HUES6 (cell line): ENCODE results near the gene TMPRSS4.

Experiments
- H3K27ac ChIP-seq: 2 replicates; pipeline ENCODE4 v1.7.0; 2013; ENCODE audit warnings: low read depth, mild to moderate bottlenecking, low read length, inconsistent platforms
- H3K27me3 ChIP-seq: 2 replicates; pipeline ENCODE4 v1.6.1; 2013; ENCODE audit warnings: low read length; ENCODE audit not compliant: control insufficient read depth, insufficient read depth
- H3K36me3 ChIP-seq: 2 replicates; pipeline ENCODE4 v1.6.1; 2013; ENCODE audit warnings: low read length; ENCODE audit not compliant: control insufficient read depth, insufficient read depth
- H3K4me1 ChIP-seq: 2 replicates; pipeline ENCODE4 v1.6.1; 2013; ENCODE audit warnings: low read length; ENCODE audit not compliant: control insufficient read depth, insufficient read depth
- H3K4me3 ChIP-seq: 2 replicates; pipeline ENCODE4 v1.5.1; 2013; ENCODE audit warnings: low read depth, low read length
- H3K9ac ChIP-seq: one replicate; pipeline ENCODE4 v1.6.1; 2013; ENCODE audit warnings: mild to moderate bottlenecking, low read length
- H3K9me3 ChIP-seq: 2 replicates; pipeline ENCODE4 v1.6.1; 2013; ENCODE audit warnings: low read depth, low read length; ENCODE audit not compliant: control insufficient read depth, insufficient read depth

TMPRSS4 gene

DNA sequence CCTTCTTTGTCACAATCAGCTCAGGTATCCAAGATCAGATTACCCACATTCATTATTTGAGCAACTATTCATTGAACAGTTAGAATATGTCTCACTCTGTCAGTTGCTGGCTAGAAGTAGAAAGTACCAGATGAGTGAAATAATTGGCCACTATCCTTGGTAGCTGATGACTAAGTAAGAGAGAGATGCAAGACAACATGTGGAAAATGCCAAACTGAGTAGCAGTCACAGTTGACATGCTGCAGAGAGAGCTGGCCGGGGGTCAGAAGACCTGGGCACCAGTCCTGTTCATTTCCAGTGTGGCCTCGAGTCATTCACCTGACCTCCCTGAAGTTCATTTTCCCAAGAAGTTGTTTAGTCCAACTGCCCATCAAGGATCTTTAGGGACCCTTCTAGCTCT lies 32.4 kb downstream of the TMPRSS4 start:
- H3K36me3 ChIP-seq, result no peaks in the 10 kb centered on the region
- H3K9ac ChIP-seq, result no peak overlapping the region
- H3K27ac ChIP-seq, result no peak overlapping the region
- peaks cover 12% of the 10 kb centered on the region; the same call in 1 of the 2 replicates for H3K4me1 ChIP-seq
- H3K9me3 ChIP-seq, result no peaks in the 10 kb centered on the region
- H3K27me3 ChIP-seq, result no peaks in the 10 kb centered on the region
- no peak overlapping the region for H3K4me3 ChIP-seq

DNA sequence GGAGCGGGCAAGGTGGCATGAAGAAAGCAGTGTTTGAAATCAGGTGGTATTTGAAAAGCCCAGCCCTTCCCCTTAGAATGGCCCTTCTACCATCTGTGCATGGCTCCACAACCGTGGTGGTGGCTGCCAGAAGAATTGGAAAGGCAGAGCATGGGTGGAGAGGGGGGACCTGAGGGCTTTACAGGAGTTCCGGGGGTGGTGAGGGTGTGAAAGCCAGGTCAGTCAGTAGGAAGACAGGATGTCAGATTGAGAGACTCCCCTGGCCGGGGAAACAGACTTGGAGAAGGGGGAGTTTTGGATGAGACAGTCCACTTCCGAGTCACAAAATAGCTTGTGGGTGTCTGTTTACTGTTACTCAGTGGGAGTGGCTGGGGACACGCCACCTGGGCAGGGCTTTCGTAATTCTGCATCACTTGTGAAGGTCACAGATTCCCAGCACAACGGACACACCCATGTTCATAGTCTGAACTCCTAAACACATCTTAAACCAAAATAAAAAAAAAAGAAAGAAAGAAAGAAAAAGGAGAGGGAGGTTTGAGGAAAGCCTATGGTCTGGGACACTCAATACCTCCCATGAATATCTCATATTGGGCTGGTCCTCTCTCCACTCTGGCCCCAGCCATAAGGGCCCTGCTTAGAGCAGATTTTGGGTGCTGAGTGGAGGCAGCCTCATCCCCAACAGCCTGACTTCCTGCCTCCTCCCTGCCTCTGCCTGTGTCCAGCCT lies 34.3 kb downstream of the TMPRSS4 start:
- H3K27me3 ChIP-seq, result no peaks in the 10 kb centered on the region
- H3K4me3 ChIP-seq, result no peak overlapping the region
- no peaks in the 10 kb centered on the region for H3K36me3 ChIP-seq
- H3K27ac ChIP-seq, result no peak overlapping the region
- H3K9me3 ChIP-seq, result no peaks in the 10 kb centered on the region
- no peak overlapping the region for H3K9ac ChIP-seq
- H3K4me1 ChIP-seq, result peaks cover 12% of the 10 kb centered on the region; the same call in 1 of the 2 replicates

DNA sequence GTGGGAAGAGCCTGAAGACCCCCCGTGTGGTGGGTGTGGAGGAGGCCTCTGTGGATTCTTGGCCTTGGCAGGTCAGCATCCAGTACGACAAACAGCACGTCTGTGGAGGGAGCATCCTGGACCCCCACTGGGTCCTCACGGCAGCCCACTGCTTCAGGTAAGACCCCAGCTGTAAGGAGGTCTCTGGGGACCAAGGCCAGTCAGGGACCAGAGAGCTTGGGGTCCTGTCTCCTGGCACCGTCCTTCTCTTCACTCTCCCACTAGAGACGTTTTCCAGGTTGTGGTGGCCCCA lies 34.8 kb downstream of the TMPRSS4 start:
- Histone ChIP-seq H3K9me3 (no peaks in the 10 kb centered on the region), H3K9ac (no peak overlapping the region), H3K4me3 (no peak overlapping the region), H3K36me3 (no peaks in the 10 kb centered on the region), H3K27ac (no peak overlapping the region), H3K27me3 (no peaks in the 10 kb centered on the region), H3K4me1 (peaks cover 12% of the 10 kb centered on the region; the same call in 1 of the 2 replicates)

DNA sequence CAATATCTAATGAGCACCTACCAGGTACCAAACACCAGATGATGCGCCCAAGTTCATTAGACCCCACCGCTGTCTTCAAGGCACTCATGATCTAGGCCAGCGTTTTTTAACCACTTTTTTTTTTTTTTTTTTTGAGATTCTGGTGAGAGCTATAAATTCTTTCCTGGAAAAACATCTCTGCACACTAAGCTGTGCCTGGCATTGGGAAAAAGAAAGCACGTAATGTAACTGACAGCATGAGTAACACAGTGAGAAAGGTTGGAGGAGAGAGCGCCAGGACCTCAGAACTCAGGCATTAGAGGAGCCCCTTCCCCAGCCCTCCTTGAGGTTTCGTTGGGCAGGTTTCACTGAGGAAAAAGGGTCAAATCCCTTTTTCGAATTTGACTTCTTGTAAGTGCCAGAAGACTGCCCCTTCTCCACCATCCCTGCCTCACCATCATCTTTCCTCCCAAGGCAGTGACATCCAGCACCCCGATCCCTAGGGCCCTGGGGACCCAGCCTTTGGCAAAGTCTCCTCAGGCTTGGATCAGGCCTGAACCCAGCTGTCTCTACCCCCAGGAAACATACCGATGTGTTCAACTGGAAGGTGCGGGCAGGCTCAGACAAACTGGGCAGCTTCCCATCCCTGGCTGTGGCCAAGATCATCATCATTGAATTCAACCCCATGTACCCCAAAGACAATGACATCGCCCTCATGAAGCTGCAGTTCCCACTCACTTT lies 36.0 kb downstream of the TMPRSS4 start:
- no peaks in the 10 kb centered on the region for H3K36me3 ChIP-seq
- no peaks in the 10 kb centered on the region for H3K9me3 ChIP-seq
- no peak overlapping the region for H3K4me3 ChIP-seq
- H3K27ac ChIP-seq, result no peak overlapping the region
- H3K27me3 ChIP-seq, result no peaks in the 10 kb centered on the region
- H3K4me1 ChIP-seq, result peaks cover 12% of the 10 kb centered on the region; the same call in 1 of the 2 replicates
- no peak overlapping the region for H3K9ac ChIP-seq

DNA sequence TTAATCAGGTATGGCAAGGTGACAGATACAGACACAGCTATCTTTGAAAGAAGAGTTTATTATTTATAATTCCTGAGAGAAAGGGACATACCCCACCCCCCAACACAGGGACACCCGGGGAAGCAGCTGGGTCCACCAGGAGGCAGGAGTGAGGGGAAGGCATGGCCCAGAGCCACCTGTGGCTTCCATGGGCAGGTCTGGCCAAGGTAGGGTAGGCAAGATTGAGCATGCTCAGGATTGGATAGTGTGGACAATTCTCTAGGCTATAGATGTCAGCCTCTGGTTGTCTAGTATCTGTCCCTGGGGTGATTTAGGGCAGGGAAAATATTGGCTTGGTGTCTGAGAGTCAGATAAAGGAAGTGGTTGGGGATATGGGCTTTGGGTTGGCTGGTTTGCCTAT lies 37.4 kb downstream of the TMPRSS4 start:
- Histone ChIP-seq H3K9me3 (no peaks in the 10 kb centered on the region), H3K27me3 (no peaks in the 10 kb centered on the region), H3K4me1 (peaks cover 9% of the 10 kb centered on the region), H3K27ac (no peak overlapping the region), H3K9ac (no peak overlapping the region), H3K36me3 (no peaks in the 10 kb centered on the region), H3K4me3 (no peak overlapping the region)

DNA sequence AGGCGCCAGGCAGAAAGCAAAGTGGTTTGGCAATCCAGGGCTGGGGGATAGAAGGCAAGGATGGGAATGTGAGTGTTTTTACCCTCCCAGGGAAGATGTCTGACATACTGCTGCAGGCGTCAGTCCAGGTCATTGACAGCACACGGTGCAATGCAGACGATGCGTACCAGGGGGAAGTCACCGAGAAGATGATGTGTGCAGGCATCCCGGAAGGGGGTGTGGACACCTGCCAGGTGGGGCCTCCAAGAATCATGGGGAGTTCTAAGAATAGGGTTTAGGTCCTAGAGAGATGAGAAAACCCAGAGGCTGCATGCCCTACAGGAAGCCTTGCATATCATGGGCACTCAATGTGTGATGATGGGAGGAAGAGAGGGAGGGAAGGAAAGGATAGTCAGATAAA lies 38.2 kb downstream of the TMPRSS4 start:
- H3K9ac ChIP-seq, result no peak overlapping the region
- no peaks in the 10 kb centered on the region for H3K27me3 ChIP-seq
- no peaks in the 10 kb centered on the region for H3K9me3 ChIP-seq
- no peaks in the 10 kb centered on the region for H3K36me3 ChIP-seq
- H3K4me3 ChIP-seq, result no peak overlapping the region
- peaks cover 9% of the 10 kb centered on the region; the same call in 1 of the 2 replicates for H3K4me1 ChIP-seq
- H3K27ac ChIP-seq, result no peak overlapping the region

DNA sequence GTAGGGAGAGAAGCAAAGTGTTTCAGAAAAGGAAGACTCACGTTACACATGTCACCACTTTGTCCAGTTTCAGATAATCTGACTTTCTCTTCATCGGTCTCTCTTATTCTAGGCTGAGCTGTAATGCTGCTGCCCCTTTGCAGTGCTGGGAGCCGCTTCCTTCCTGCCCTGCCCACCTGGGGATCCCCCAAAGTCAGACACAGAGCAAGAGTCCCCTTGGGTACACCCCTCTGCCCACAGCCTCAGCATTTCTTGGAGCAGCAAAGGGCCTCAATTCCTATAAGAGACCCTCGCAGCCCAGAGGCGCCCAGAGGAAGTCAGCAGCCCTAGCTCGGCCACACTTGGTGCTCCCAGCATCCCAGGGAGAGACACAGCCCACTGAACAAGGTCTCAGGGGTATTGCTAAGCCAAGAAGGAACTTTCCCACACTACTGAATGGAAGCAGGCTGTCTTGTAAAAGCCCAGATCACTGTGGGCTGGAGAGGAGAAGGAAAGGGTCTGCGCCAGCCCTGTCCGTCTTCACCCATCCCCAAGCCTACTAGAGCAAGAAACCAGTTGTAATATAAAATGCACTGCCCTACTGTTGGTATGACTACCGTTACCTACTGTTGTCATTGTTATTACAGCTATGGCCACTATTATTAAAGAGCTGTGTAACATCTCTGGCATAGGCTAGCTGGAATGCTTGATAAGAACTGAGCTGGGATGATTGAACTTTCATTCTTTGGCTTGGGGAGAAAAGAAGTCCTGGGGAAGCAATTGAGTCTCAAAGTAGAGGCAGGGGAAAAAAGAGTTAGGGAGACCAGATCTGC lies 41.1 kb downstream of the TMPRSS4 start:
- no peaks in the 10 kb centered on the region for H3K36me3 ChIP-seq
- no peak overlapping the region for H3K4me3 ChIP-seq
- H3K4me1 ChIP-seq, result peaks cover 9% of the 10 kb centered on the region; the same call in 1 of the 2 replicates
- no peaks in the 10 kb centered on the region; the same call in 1 of the 2 replicates for H3K27me3 ChIP-seq
- H3K27ac ChIP-seq, result no peak overlapping the region
- peaks cover 3% of the 10 kb centered on the region; the same call in 1 of the 2 replicates for H3K9me3 ChIP-seq
- H3K9ac ChIP-seq, result no peak overlapping the region

DNA sequence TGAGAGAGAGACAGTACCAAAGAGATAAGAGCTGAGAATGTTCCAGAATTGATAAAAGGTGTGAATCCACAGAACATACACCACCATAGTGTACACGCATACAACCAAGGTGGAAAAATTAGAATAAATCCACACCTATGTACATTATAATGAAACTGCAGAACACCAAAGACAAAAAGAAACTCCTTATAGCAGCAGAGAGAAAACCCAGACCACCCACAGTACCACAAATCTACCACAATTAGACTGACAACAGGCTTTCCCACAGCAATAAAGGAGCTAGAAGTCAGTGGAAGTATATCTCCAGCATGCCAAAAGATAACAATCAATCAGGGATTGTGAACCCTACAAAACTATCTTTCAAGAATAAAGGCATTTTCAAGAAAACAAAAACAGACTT lies 43.9 kb downstream of the TMPRSS4 start:
- H3K9me3 ChIP-seq, result peaks cover 3% of the 10 kb centered on the region; the same call in 1 of the 2 replicates
- no peaks in the 10 kb centered on the region for H3K36me3 ChIP-seq
- no peak overlapping the region for H3K4me3 ChIP-seq
- H3K27ac ChIP-seq, result no peak overlapping the region
- H3K9ac ChIP-seq, result no peak overlapping the region
- H3K27me3 ChIP-seq, result no peaks in the 10 kb centered on the region; the same call in 1 of the 2 replicates
- H3K4me1 ChIP-seq, result peaks cover 9% of the 10 kb centered on the region; the same call in 1 of the 2 replicates

DNA sequence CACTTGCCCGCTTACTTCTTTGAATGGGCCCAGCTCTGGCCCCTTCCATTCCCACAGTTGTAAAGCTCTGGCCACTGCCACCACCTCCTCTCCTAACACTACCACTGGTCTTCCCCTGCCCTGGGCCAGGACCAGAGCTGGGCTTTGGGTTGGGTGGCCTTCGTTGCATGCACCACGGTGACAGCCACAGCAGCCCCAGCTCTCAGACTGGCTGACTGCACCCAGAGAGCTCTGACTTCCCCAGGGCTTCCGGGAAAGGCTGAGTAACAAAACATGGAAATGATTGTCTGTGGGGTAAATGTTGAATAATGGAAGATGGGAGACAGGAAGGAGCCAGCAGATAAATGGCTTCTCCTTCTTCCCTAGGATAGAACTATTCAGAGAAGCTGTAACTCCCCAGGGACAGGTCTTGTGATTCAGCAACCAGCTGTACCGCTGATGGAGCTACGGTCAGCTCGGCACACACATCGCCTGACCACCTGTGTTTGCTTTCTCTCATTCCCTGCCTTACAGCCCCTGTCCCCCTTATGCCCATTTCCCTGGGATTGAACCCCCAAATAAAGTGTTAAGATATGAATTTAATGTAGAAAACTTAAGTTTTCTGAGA lies 48.2 kb downstream of the TMPRSS4 start:
- H3K4me1 ChIP-seq, result peaks cover 3% of the 10 kb centered on the region; the same call in 1 of the 2 replicates
- no peak overlapping the region for H3K4me3 ChIP-seq
- H3K9me3 ChIP-seq, result peaks cover 3% of the 10 kb centered on the region; the same call in 1 of the 2 replicates
- H3K27ac ChIP-seq, result no peak overlapping the region
- no peaks in the 10 kb centered on the region for H3K36me3 ChIP-seq
- H3K27me3 ChIP-seq, result no peaks in the 10 kb centered on the region; the same call in 1 of the 2 replicates
- H3K9ac ChIP-seq, result no peak overlapping the region

DNA sequence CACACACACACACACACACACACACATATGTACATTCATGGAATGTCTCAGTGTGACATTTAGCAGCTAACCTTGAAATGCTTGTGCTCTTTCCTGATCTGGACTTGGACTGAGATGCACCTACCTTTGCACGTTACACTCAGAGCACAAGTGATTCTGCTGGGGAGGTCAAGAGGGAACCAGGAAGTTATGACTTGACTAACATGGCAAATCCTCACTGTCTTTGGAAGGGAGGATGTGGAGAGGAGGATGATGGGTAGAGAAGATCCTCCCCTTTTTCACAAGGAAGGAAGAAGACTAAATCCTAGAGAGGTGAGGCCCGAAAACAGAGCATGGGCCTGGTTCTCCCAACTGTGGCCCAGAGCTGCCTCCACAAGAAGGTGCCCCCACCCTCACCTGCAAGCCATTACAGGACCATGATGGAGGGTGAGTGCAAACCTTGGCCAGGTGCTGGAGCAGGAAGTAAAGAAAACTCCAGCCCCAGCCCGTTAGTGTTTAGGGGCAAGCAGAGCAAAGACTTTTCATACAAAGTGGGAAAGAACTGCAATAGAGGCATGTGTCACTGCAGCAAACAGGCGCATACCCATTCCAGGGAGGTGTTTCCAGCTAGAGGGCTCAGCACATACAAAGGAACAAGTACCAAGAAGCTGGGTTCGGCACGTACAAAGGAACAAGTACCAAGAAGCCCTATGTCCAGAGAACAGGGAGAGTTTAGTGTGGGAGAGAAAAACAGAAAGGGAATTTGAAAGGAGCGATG lies 49.4 kb downstream of the TMPRSS4 start:
- Histone ChIP-seq H3K27ac (peak overlapping the region; percentile 25; the same call in 1 of the 2 replicates), H3K27me3 (no peaks in the 10 kb centered on the region; the same call in 1 of the 2 replicates), H3K4me1 (peaks cover 3% of the 10 kb centered on the region; the same call in 1 of the 2 replicates), H3K9ac (peak overlapping the region; percentile 50), H3K36me3 (no peaks in the 10 kb centered on the region), H3K4me3 (no peak overlapping the region), H3K9me3 (no peaks in the 10 kb centered on the region)
